NCI-H1436 treated with DMSO at 0.1 percent for 48 hours (cell line): ENCODE data around the gene C11orf68.
A peak's percentile ranks its signal among the peaks of the same experiment; 100 is the strongest.

Experiments
- DNase-seq: peaks from one replicate; lab custom pipeline; 2025; lab: John Stamatoyannopoulos, UW

The C11orf68 gene

GRCh38 chr11:65944767-65945166 is 25.9 kb upstream of the C11orf68 start:
- no peak for DNase-seq

GRCh38 chr11:65944191-65944590 is 25.3 kb upstream of the C11orf68 start:
- no peak for DNase-seq

DNA sequence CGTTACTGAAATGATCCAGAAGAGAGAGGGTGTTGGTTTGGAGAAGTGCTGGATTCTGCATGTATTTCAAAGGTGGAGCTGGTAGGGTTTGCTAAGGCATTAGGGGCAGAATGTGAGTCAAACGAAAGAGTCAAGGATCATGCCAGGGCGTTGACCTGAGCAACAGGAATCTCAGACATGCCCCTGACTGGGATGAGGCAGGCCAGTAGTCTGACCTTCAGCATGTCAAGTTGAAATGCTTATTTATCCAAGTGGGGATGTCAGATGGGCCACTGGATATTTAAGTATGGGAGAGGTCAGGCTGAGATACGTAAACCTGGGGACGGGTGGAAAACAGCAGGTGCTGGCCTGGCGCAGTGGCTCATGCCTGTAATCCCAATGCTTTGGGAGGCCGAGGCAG is 23.7 kb upstream of the C11orf68 start:
- DNase-seq: no peak

GRCh38 chr11:65941720-65942310 is 23.0 kb upstream of the C11orf68 start:
- DNase-seq: no peak

- DNase-seq: no peak
These were observed 18.9 kb upstream of the C11orf68 start for GRCh38 chr11:65937766-65938165.

GRCh38 chr11:65934014-65934413 is 15.2 kb upstream of the C11orf68 start:
- DNase-seq: no peak

- DNase-seq: no peak
These were observed 13.7 kb upstream of the C11orf68 start for GRCh38 chr11:65932558-65932919.

DNA sequence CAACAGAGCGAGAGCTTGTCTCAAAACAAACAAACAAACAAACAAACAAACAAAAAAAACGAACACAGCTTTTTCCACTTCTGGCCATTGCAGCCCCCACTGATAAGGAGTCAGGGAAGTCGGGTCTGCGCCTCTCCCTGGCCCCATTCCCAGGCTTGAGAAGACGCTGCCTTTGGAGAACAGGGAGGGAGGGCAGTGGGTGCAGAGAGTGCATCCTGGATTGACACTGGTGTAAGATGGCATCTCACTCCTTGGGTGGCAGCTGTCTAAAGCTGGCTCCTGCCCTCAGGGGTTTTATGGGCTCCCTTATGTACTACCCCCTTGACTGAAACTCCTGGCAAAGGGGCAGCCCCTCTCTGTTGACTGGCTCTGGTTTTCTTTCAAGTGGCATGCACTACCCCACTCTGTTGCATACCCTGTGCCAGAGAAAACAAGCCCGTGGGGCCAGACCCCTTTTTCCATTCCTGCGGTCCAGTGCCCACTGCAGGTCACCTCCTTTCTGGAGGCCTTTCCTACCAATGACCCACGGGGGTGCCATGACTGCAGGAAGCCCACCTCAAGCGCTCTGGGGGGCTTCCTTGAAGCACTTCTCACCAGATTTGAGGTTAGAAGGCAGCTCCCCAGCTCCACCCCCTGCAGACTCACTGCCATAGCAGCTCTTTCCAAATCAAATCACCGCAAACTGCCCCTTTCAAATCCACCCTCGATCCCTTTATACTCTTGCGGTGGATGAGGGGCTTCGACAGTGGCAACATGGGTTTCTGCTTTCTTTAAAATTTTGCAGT is 13.1 kb upstream of the C11orf68 start:
- no peak for DNase-seq

GRCh38 chr11:65928667-65929066 is 9.8 kb upstream of the C11orf68 start:
- no peak for DNase-seq

DNA sequence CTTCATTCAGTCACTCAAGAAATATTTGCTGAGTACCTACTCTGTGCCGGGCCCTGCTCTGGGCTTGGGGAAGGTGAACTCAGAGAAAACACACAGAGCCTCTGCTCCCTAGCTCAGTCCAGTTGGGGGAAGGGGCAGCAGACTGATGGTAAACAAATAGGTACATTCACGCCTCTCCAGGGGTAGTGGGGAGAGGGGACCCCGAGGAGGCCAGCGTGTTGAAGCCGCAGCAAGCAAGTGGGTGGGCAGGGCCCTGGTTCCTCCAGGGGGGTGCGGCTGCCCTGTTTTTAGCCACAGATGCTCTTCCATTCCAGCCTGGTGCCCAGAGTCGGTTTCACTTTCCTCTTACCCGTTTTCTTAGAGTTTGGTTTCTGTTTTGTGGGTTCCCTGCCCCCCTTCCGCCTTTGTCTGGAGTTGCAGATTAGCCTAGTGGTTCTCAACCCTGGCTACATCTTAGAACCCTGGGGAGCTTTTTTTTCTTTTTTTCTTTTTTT is 9.1 kb upstream of the C11orf68 start:
- DNase-seq: no peak

DNA sequence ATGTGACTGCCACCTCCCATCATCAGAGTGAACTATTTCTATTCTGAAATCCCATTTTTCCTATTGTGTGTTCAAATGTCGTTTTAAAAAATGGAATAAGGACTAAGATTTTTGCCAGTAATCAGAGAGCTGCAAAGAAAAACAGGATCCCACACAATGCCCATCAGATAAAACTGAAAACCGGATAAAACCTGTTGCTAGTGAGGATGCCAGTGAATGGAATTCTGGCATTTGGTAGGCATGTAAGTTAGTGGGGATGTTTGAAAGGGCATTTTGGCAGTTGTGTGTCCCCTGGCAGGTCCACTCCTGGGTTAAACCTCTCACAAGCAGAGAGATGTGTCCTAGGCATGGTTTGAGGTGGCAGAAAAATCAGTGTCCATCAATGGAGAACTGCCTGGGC is 6.5 kb upstream of the C11orf68 start:
- DNase-seq: no peak

- no peak for DNase-seq
These were observed 3.7 kb upstream of the C11orf68 start for GRCh38 chr11:65922565-65922964.

DNA sequence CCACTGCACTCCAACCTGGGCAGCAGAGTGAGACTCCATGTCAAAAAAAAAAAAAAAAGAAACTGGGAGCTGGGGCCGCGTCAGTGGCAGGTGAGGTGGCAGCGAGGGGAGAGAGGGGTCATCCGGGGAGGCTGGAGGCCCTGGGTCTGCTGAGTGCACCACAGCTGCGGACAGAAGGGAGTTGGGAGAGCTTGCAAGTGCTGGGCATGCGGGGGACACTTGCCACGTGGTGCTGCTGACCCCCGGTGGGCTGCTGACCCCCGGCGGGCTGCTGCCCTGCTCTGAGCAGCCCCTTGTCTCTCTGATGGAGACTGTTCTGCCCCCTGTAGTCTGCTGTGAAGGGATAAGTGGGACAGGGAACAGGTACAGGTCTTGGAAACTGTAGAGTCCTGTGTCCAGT is 3.0 kb upstream of the C11orf68 start:
- DNase-seq: no peak

- DNase-seq: no peak
These were observed 2.2 kb upstream of the C11orf68 start for GRCh38 chr11:65921033-65921555.

GRCh38 chr11:65920372-65920802 is 1.5 kb upstream of the C11orf68 start:
- no peak for DNase-seq

DNA sequence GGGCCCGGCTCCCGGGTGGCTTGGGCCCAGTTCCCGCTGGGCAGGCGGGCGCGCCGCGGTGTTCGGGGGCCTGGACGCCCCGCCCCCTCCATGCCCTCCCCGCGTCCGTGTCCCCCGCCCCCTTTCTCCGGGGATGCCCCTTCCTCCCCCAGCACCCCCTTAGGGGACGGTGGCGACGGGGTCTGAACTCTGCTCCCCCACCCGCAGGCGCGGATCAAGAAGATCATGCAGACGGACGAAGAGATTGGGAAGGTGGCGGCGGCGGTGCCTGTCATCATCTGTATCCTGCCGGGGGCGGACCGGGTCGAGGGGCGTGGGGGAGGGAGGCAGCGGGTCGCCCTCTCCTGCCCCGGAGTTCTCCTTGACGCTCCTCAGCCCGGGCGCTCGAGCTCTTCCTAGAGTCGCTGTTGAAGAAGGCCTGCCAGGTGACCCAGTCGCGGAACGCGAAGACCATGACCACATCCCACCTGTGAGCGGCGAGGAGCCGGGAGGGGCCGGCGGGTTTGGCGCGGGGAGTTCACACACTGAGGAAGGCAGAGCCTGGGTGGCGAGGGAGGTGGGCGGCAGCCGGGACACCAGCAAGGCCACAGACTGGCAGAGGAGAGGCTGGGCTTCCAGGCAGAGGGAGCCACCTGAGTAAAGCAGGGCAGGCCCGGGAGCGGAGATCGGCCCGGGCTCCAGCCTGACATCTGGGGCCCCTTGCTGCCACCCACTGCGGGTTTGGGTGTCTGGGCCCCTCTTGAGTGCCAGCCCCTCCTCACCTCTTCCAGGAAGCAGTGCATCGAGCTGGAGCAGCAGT is 910 bp upstream of the C11orf68 start:
- DNase-seq: no peak

DNA sequence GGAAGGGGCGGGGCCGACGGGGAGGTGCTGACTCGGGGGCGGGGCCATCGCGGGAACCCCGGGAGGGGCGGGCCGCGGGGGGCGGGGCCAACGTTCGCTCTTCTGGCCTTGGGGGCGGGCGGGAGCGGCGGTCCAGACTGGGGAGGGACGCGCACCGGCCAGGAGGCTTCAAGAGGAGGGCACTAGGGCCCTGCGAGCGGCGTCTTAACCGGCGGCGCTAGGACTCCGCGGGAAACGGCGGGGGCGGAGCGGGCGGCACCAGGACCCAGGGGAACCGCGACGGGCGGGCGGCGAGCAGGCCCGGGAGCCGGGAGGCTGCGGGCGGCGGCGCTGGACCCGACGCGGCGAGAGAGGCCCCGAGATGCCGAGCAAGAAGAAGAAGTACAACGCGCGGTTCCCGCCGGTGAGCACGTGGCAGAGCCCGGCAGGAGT is 295 bp upstream of the C11orf68 start, which contains the start of gene DRAP1:
Gene DRAP1 (plus strand): TSS at position 286 of the 432 bp plus-strand sequence. CDS start 76 bp downstream, at position 362.
- DNase-seq: peak; percentile 93

DNA sequence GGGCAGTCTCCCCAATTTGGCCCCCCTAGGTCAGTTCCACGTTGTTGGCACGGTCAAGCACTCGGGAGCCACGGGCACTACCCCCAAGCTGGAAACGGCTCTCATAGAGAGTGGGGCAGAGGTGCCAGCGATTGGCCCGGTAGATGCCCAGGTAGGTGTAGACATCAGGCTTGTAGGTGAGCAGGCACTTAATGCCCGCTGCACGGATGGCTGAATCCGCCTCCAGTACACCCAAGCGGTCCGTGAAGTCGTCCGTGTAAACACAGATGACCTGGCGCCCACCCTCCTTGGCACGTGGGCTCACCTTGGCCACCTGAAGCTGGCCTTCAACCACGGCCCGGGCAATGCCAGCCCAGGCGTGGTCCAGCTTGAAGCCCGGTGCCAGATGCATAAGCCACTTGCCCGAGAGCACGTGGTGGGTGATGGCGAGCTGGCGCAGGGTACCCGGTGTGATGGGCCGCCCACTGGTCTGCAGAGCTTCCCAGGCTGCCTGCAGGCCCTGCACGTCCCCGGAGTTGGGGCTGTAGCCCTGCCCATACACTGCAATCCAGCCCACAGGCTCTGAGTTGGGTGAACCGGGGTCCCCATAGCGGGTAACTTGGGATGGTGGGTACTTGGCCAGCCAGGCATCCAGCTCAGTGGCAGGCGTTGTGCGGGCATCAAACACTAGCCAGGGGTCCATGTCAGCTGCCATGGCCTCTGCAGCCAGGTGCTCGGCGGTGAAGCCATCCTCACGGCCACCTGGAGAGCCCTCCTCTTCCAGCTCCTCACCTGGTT is 1.2 kb downstream of the C11orf68 start:
- no peak for DNase-seq

DNA sequence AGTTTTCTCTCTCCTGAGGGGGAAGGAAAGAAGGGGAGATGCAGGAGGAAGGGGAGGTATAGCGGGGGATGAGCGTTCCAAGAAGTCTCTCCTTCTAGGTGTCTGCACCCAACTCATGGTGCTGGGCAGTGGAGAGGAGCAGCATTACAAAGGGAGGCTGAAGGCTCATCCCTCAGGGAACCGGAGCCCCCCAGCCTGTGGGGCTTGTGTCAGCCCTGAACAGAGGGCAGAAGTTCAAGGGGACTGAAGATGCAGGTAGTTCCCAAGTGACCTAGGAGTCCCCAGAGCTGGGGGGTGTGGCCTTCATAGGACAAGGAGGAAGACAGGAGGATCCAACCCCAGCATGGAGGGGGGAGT is 1.8 kb downstream of the C11orf68 start:
- DNase-seq: no peak

DNA sequence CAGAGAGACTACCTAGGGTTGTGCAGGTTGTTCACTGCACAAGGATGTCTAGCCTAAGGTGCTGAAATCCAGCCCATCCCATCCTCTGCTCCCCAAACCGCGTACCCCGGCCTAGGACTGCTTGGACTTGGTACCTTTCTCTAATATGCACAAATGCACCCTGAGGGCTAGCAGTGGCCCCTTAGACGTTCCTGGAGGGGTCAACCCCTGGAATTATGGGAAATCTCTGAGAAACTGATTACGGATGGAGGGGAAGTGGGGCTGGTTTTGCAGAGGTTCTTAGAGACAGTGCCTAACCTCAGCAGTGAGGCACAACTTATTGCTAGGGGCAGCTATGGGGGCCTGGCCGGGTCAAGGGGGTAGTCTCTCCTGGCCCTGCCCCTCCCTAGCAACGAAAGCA is 2.5 kb downstream of the C11orf68 start:
- no peak for DNase-seq

DNA sequence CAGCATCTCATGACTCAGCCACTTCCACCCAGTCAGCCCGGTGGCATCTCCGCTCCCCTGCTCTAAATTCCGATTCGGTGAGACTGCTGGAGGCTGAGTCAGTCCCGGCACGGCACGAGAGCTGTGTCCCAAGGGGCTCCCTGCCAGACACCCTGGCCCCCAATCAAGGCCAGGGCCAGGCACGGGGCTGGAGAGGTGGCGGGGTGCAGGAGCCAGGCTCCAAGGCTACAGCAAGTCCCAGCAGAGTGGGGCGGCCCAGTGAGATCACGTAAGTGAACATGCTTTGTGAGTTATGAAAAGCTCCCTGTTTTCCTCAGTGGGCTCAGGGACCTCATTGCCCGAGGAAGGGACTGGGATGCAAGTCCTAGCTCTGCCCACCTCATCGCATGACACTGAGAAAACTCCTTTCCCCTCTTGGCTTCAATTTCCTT is 3.0 kb downstream of the C11orf68 start:
- DNase-seq: no peak
